Nephron progenitor cell (in vitro differentiated cells): ENCODE data around the gene UIMC1.

Experiments used
- DNase-seq: peaks from one replicate; pipeline ENCODE4 v3.0.0; 2021
- H3K27ac Mint-ChIP-seq: 2 replicates; pipeline ENCODE4 v1.8.0; 2021; ENCODE audit warnings: mild to moderate bottlenecking, moderate library complexity, mixed read lengths
- H3K27me3 Mint-ChIP-seq: 2 replicates; pipeline ENCODE4 v1.8.0; 2021; ENCODE audit warnings: mild to moderate bottlenecking, low read depth, mixed read lengths; ENCODE audit not compliant: poor library complexity
- H3K36me3 Mint-ChIP-seq: 2 replicates; pipeline ENCODE4 v1.8.0; 2021; ENCODE audit warnings: low read depth, mixed read lengths
- H3K4me1 Mint-ChIP-seq: 2 replicates; pipeline ENCODE4 v1.8.0; 2021; ENCODE audit warnings: mixed read lengths
- H3K4me3 Mint-ChIP-seq: 2 replicates; pipeline ENCODE4 v1.8.0; 2021; ENCODE audit warnings: mild to moderate bottlenecking, moderate library complexity, mixed read lengths
- H3K9me3 Mint-ChIP-seq: 2 replicates; pipeline ENCODE4 v1.8.0; 2021; ENCODE audit warnings: mild to moderate bottlenecking, moderate library complexity, mixed read lengths
- CTCF ChIP-seq: fragments of 200-600 bp; sonication (generic); IDR thresholded peaks from 2 replicates; pipeline ENCODE4 v1.5.0; 2021; ENCODE audit warnings: antibody characterized with exemption

The UIMC1 gene

GRCh38 chr5:176954050-176954449, 52.5 kb downstream of the UIMC1 start:
- DNase-seq, result no peak
- Mint-ChIP-seq H3K9me3 (peaks cover under 1% of the 10 kb centered on the region), H3K27ac (no peak overlapping the region), H3K4me3 (no peak overlapping the region), H3K4me1 (peaks cover 16% of the 10 kb centered on the region), H3K27me3 (no peaks in the 10 kb centered on the region), H3K36me3 (peaks cover 41% of the 10 kb centered on the region)
- no peak for TF ChIP-seq CTCF

- Mint-ChIP-seq H3K4me1 (peaks cover 16% of the 10 kb centered on the region), H3K27me3 (no peaks in the 10 kb centered on the region), H3K9me3 (no peaks in the 10 kb centered on the region), H3K27ac (peak overlapping the region; percentile 16), H3K4me3 (no peak overlapping the region), H3K36me3 (peaks cover 46% of the 10 kb centered on the region)
- TF ChIP-seq CTCF, result no peak
- DNase-seq, result no peak
Measured at GRCh38 chr5:176952531-176953193, 53.9 kb downstream of the UIMC1 start.

DNA sequence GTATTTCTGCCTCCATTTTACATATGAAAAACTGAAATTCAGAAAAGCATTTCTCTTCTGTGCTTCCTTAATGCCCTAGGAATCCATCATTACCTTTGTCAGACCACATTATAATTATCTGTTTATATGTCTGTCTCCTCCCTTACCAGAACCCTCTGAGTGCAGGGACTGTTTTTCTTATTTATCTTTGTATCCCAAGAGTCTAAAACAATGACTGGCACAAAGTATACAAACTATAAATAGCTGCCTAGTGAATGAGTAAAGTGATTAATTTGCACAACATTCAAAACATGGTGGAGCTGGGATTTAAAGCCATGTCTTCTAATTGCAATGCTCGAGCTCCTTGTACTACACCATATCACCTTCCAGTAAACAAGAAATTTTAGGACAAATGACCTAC, 58.1 kb downstream of the UIMC1 start:
- Mint-ChIP-seq H3K27me3 (no peaks in the 10 kb centered on the region), H3K27ac (no peak overlapping the region), H3K36me3 (peaks cover 69% of the 10 kb centered on the region), H3K4me1 (peaks cover 11% of the 10 kb centered on the region), H3K9me3 (no peaks in the 10 kb centered on the region), H3K4me3 (no peak overlapping the region)
- no peak for DNase-seq
- TF ChIP-seq CTCF, result no peak

DNA sequence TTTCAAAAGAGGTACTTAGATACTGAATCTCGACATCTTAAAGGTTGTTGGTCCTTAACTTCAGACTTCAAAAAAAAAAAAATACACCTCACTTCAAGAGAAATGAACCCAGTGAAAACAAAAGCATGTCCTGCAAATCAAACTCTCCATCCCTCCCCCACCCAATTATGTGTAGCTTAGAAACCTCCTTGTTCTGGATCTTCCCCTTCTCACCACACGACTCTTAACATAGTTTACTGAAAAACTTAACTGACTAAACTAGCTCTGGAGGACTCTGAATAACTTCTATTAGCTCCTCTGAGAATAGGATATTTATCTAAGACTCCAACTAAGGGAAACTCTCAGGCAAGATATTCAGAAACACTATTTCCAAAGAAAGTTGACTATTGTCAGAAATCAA, 58.7 kb downstream of the UIMC1 start:
- Mint-ChIP-seq H3K27me3 (no peaks in the 10 kb centered on the region), H3K4me1 (peaks cover 5% of the 10 kb centered on the region), H3K9me3 (no peaks in the 10 kb centered on the region), H3K27ac (no peak overlapping the region), H3K4me3 (no peak overlapping the region), H3K36me3 (peaks cover 69% of the 10 kb centered on the region)
- DNase-seq, result no peak
- TF ChIP-seq CTCF, result no peak

GRCh38 chr5:176944268-176944667, 62.3 kb downstream of the UIMC1 start:
- Mint-ChIP-seq H3K4me1 (no peaks in the 10 kb centered on the region), H3K27ac (no peak overlapping the region), H3K9me3 (no peaks in the 10 kb centered on the region), H3K36me3 (peaks cover 58% of the 10 kb centered on the region), H3K27me3 (no peaks in the 10 kb centered on the region), H3K4me3 (no peak overlapping the region)
- TF ChIP-seq CTCF, result no peak
- no peak for DNase-seq

DNA sequence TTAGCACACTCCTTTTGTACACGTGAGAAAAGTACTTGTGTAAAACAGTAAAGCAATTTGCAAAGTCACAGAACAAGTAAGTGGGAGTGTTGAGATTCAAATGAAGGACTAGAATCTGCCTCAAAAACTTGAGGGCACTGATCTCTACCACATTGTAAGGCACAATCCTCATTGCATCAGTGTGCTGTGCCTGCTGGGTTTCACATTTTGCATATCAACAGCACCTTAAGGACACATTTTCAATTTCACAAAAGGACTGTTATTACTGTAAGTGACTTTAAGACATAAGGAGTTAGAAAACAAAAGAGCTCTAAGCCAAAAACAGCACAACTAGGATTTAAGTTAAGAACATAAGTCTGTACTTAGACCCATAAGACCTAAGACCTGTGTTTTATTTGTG, 62.8 kb downstream of the UIMC1 start:
- no peaks in the 10 kb centered on the region for H3K27me3 Mint-ChIP-seq
- H3K27ac Mint-ChIP-seq, result no peak overlapping the region
- H3K4me3 Mint-ChIP-seq, result no peak overlapping the region
- H3K36me3 Mint-ChIP-seq, result peaks cover 55% of the 10 kb centered on the region
- no peaks in the 10 kb centered on the region for H3K9me3 Mint-ChIP-seq
- H3K4me1 Mint-ChIP-seq, result no peaks in the 10 kb centered on the region
- no peak for DNase-seq
- TF ChIP-seq CTCF, result no peak
